Nephron progenitor cell (in vitro differentiated cells): ENCODE data around the gene SLC9A2.

Experiments
- DNase-seq: peaks from one replicate; pipeline ENCODE4 v3.0.0; 2021
- H3K27ac Mint-ChIP-seq: 2 replicates; pipeline ENCODE4 v1.8.0; 2021; ENCODE audit warnings: mild to moderate bottlenecking, moderate library complexity, mixed read lengths
- H3K27me3 Mint-ChIP-seq: 2 replicates; pipeline ENCODE4 v1.8.0; 2021; ENCODE audit warnings: mild to moderate bottlenecking, low read depth, mixed read lengths; ENCODE audit not compliant: poor library complexity
- H3K36me3 Mint-ChIP-seq: 2 replicates; pipeline ENCODE4 v1.8.0; 2021; ENCODE audit warnings: low read depth, mixed read lengths
- H3K4me1 Mint-ChIP-seq: 2 replicates; pipeline ENCODE4 v1.8.0; 2021; ENCODE audit warnings: mixed read lengths
- H3K4me3 Mint-ChIP-seq: 2 replicates; pipeline ENCODE4 v1.8.0; 2021; ENCODE audit warnings: mild to moderate bottlenecking, moderate library complexity, mixed read lengths
- H3K9me3 Mint-ChIP-seq: 2 replicates; pipeline ENCODE4 v1.8.0; 2021; ENCODE audit warnings: mild to moderate bottlenecking, moderate library complexity, mixed read lengths
- CTCF ChIP-seq: fragments of 200-600 bp; sonication (generic); IDR thresholded peaks from 2 replicates; pipeline ENCODE4 v1.5.0; 2021; ENCODE audit warnings: antibody characterized with exemption

SLC9A2 gene

GRCh38 chr2:102708847-102709559, 89.7 kb downstream of the SLC9A2 start:
- DNase-seq: no peak
- Mint-ChIP-seq H3K4me3 (no peak overlapping the region), H3K27me3 (no peaks in the 10 kb centered on the region)

GRCh38 chr2:102717308-102718018, 98.1 kb downstream of the SLC9A2 start:
- no peak for TF ChIP-seq CTCF

More at GRCh38 chr2:102708847-102709559, 89.7 kb downstream of the SLC9A2 start:
- Mint-ChIP-seq H3K4me1 (peaks cover 18% of the 10 kb centered on the region), H3K9me3 (no peaks in the 10 kb centered on the region), H3K36me3 (no peaks in the 10 kb centered on the region), H3K27ac (no peak overlapping the region)
- TF ChIP-seq CTCF: no peak

GRCh38 chr2:102718387-102719316, 99.3 kb downstream of the SLC9A2 start:
- no peak overlapping the region for H3K4me3 Mint-ChIP-seq
- no peak overlapping the region for H3K27ac Mint-ChIP-seq
- H3K4me1 Mint-ChIP-seq: peaks cover 4% of the 10 kb centered on the region
- DNase-seq: no peak
- peaks cover 64% of the 10 kb centered on the region for H3K36me3 Mint-ChIP-seq
- no peaks in the 10 kb centered on the region for H3K9me3 Mint-ChIP-seq
- no peak for TF ChIP-seq CTCF
- no peaks in the 10 kb centered on the region for H3K27me3 Mint-ChIP-seq

More at GRCh38 chr2:102717308-102718018, 98.1 kb downstream of the SLC9A2 start:
- Mint-ChIP-seq H3K27me3 (no peaks in the 10 kb centered on the region), H3K27ac (no peak overlapping the region), H3K4me3 (no peak overlapping the region), H3K9me3 (no peaks in the 10 kb centered on the region), H3K4me1 (no peaks in the 10 kb centered on the region), H3K36me3 (peaks cover 52% of the 10 kb centered on the region)
- no peak for DNase-seq

- peaks cover 40% of the 10 kb centered on the region for H3K4me1 Mint-ChIP-seq
- DNase-seq: no peak
- H3K27me3 Mint-ChIP-seq: no peaks in the 10 kb centered on the region
- peaks cover 92% of the 10 kb centered on the region for H3K36me3 Mint-ChIP-seq
- peak overlapping the region; percentile 9 for H3K4me3 Mint-ChIP-seq
- no peak for TF ChIP-seq CTCF
- no peaks in the 10 kb centered on the region for H3K9me3 Mint-ChIP-seq
- H3K27ac Mint-ChIP-seq: peak overlapping the region; percentile 64
Measured at GRCh38 chr2:102724016-102724490, 104.7 kb downstream of the SLC9A2 start.

DNA sequence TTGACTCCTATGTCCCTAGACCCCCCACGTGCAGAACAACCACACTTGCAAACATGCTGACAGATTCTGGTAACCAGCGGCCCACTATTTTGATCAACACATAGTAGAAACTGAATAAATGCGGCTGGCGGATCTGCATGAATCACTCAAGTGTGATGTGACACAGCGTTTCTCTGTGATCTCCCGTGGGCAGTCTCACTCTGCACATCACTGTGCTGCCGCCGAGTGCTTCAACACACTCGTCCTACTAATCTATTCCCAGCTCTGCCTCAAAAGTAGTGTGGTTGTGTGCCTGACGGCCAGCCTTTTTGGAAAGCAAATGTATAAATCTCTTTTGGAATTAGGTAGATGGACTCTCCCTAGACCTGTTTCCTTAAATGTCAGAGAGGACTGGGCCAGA, 105.2 kb downstream of the SLC9A2 start:
- TF ChIP-seq CTCF: no peak
- Mint-ChIP-seq H3K4me1 (peaks cover 40% of the 10 kb centered on the region), H3K27me3 (no peaks in the 10 kb centered on the region), H3K36me3 (peaks cover 87% of the 10 kb centered on the region), H3K4me3 (no peak overlapping the region), H3K27ac (peak overlapping the region; percentile 64), H3K9me3 (no peaks in the 10 kb centered on the region)
- DNase-seq: no peak
